ENCODE data around the gene COL19A1.

DNA sequence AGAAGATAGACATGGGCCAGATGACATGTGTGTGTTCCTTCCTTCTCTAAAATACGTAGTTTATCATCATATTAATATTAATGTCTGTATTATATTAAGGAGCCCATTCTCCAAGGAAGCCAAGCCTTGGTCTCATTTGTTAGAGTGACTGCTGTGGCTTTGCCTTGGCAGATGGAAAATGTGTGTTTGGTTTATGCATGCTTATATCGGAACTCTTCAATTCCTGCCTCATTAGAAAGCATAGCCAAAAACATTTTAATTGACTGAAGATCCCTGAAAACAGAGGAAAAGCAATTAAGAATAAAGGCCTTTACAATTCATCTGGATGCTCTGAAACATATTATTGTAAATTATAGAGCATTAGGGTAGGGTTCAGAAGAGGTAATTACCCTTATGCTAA, 330.2 kb downstream of the COL19A1 start:
- TF ChIP-seq YY1 (IDR thresholded peaks at IDR 0.05; ENCODE audit: low read depth) (no peak), RAD21 (IDR thresholded peaks at IDR 0.05; ENCODE audit: low read length) (no peak), JUND (IDR thresholded peaks at IDR 0.05) (no peak)
- TF ChIP-seq, protein P1, sequence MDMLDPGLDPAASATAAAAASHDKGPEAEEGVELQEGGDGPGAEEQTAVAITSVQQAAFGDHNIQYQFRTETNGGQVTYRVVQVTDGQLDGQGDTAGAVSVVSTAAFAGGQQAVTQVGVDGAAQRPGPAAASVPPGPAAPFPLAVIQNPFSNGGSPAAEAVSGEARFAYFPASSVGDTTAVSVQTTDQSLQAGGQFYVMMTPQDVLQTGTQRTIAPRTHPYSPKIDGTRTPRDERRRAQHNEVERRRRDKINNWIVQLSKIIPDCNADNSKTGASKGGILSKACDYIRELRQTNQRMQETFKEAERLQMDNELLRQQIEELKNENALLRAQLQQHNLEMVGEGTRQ (IDR thresholded peaks at IDR 0.05; ENCODE audit: borderline replicate concordance, low read depth, low read length): no peak
- TF ChIP-seq, protein P2, sequence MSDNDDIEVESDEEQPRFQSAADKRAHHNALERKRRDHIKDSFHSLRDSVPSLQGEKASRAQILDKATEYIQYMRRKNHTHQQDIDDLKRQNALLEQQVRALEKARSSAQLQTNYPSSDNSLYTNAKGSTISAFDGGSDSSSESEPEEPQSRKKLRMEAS (IDR thresholded peaks at IDR 0.05; ENCODE audit: low read depth): no peak

All from SK-N-SH (cell line).